GM19099 (cell line): ENCODE data around the gene CRBN.

Source experiments
- POLR2A ChIP-seq: IDR thresholded peaks from 3 replicates; pipeline ENCODE4 v1.6.1; 2011; ENCODE audit warnings: low read depth; ENCODE audit not compliant: insufficient read length; ENCODE audit errors: extremely low read depth

Gene CRBN

DNA sequence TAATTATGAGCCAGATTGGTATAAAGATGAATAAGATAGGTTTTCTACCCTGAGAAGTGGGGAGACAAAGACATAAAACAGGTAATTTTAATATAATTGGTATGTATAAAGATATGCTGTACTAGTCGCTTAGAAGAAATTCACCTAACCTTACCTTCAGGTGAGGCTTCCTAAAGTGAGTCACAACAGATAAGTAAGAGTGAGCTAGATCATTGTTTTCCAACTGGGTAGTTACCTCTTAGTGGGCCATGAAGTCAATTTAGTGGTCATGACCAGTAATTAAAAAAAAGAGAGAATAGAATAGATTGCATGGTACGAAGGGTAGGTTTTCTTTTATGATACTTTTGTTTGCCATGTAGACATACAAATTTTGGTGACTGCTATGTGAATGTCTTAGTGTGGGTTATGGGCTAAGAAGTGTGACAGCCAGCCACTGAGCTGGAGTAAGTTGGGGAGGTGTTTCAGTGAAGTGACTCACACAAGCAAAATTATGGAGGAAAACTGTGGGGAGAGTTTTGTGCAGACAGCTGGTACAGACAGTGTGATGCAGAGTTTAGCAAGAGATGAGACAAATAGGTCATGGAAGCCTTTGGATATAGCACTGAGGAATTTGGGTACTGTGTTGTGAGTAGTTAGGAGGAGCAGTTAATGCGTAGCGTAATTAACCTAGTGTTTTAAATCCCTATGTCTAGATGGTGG lies 44.6 kb downstream of the CRBN start:
- no peak for TF ChIP-seq POLR2A

DNA sequence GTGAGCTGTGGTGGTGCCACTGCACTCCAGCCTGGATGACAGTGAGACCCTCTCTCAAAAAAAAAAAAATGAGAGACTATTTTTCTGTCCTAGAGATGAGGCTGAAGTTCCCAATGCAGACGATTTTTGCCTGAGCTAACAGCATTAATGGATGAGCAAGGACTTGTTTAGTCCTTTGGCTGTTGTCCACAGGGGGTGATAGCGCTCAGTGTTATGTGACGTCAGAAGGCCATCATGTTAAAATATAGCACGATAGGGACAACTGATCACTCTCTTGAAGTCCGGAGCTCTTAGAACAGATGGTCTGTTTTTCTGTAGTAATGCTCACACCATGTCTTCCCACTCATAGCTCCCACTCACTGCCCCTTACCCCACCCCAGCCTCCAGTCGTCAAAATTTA lies 46.0 kb downstream of the CRBN start:
- no peak for TF ChIP-seq POLR2A

DNA sequence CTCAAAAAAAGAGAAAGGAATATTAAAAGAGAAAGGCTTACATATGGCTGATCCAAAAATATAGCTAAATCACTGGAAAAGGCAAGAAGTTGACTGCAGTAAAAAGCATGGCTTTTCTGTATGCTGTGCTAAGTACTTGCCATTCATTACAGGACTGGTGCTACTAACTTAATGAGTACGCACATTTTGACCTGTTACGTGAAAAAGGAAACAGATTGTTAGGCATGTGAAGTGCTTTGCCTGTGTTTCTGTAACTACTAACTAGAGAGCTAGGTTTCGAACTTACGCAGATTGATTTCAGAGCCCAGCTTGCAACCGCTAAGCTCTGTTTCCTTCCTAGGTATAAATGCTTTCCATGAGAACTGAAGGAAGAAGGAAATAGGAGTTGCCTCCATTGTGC lies 49.9 kb downstream of the CRBN start:
- TF ChIP-seq POLR2A = no peak

DNA sequence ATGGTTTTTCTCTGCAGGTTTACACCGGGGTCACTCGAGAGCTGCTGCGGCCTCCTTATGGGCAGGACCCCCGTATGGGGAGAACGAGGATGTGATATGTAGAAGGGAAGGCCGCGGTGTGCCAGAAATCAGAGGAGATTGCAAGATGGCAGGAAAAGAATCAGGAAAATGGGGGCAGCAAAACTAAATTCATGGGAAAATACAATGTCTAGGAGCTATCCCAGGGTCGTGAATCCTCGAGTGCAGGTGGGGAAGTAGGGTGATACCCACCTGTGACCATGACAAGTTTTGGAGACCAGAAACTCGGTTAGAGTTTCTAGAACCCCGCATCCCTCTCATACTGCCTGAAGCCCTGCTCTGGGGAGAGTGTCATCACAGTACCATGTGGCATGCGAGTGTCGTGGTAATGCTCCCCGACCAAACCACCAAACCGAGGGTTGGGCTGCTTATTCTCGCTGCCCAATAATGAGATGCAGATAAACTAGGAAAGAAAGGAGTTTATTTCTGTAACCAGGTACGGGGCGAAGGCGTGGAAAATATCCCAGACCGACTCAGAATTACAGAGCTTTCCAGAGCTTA lies 52.0 kb downstream of the CRBN start:
- TF ChIP-seq POLR2A = no peak

DNA sequence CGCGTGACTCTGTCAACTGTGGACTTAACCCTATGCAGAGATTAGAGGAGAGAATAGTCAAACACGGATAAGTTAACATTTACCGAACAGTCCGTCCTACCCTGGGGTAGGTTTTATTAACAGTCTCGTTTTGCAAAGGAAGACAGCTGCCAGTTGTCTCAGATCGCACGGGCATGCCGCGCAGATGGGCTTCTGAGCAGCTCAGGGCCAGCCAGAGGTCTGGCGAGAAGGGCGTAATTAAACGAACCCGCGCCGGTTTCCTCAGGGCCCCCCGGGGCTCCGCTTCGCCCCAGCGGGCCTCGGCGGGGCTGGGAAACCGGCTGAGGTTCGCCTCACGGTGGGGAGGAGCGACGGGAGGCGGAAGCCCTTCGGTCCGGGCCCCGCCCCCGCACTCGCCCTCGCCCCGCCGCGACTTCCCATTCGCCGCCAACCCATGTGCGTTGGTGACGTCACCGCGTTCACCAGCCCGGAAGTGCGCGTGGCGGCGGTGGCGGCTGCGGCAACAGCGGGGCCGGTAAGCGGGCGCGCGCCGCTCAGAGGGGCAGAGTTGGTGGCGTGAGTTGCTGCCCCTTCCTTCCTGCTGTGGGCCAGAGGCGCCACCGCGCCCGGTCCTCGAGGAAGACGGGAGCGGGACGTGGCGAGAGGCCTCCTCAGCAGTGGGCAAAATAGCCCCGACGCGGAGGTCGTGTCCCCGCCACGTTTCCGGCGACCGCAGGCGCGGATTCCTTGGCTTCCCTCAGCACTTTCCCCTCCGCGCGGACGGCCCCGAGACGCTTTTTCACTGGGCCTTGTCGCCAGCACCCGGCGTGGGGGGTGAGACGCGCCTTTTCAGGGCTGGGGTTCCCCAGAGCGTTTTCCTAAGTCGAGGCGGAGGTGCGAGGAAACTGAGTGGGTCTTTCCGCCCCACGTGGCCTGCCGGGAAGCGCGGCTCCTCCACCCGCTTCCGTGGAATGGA lies 52.7 kb downstream of the CRBN start, which contains the start of gene TRNT1:
Gene TRNT1 (plus strand): TSS at position 464 of the 955 bp plus-strand sequence. CDS start 2,101 bp downstream, outside the sequence.
- peak; percentile 89 for TF ChIP-seq POLR2A

DNA sequence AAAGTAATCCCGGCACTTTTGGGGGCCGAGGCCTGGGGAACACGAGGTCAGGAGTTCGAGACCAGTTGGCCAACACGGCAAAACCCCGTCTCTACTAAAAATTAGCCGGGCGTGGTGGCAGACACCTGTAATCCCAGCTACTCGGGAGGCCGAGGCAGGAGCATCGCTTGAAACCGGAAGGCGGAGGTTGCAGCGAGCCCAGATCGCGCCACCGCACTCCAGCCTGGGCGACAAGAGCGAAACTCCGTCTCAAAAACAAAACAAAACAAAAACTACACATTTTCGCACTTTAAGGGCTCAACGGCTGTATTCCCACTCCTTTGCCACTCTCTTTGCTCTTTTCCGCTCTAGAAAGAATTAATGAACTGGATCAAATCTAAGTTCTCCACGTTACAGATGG lies 53.5 kb downstream of the CRBN start:
- TF ChIP-seq POLR2A = no peak

DNA sequence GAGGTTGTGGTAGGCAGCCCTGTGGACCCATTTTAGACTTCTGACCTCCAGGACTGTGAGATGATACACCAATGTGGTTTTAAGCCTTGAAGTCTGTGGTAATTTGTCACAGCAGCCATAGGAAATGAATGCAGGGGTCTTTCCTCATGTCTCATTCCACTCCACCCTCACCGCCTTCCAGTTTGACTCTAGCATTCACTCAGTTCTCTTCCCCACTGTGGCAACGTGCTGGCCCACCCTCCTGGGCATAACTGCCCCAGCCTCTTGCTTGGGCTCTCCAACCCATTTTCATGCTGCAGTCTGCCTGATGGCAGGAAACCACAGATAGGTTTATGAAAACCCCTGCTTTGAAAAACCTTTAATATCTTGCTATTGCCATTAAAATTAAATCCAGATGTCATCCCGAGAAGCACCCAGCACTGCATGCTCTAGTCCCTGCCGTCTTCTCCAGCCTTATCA lies 60.1 kb downstream of the CRBN start:
- no peak for TF ChIP-seq POLR2A

DNA sequence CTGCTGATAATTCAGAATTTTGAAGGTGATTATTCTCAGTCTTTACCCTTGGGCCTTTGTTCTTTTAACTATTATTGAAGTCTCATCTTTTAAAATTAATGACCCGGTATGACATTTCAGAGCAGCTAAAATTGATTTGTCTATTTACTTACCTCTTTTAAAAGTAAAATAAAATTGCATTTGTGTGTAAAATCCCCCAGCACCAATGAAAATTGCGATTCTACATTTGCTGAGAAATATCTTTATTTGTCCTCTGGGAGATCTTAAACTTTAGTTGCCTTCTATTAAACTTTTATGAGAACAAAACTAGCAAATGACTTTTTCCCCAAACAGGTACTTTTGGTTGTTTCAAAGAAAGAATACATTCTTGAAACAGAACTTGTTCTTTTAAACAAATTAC lies 61.8 kb downstream of the CRBN start:
- no peak for TF ChIP-seq POLR2A

DNA sequence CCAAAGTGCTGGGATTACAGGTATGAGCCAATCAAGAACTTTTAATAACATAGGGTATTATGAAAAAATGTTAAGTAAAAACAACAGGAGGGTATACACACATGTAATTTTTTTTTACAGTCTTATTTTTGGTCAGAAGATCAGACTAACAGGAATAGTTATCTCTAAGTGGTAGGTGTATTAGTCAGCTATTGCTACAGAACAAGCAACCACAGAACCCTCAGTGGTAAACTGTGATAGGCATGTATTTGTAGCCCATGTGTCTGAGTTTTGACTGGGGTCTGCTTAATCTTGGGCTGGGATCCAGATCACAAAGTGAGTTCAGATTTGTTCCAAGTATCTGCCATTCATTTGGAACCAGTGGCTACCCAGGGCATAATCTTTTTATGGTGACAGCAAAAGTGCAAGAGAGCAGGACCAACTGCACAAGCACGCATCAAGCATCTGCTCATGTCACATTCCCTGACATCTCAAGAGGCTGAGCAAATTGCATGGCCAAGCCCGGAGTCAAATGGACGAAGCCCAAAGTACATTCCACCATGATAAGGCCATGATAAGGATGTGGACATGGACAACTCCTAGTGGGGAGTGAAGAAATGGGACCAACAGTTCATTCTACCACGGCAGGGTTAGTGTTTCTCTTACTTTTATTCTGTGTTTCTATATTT lies 66.3 kb downstream of the CRBN start:
- TF ChIP-seq POLR2A = no peak

DNA sequence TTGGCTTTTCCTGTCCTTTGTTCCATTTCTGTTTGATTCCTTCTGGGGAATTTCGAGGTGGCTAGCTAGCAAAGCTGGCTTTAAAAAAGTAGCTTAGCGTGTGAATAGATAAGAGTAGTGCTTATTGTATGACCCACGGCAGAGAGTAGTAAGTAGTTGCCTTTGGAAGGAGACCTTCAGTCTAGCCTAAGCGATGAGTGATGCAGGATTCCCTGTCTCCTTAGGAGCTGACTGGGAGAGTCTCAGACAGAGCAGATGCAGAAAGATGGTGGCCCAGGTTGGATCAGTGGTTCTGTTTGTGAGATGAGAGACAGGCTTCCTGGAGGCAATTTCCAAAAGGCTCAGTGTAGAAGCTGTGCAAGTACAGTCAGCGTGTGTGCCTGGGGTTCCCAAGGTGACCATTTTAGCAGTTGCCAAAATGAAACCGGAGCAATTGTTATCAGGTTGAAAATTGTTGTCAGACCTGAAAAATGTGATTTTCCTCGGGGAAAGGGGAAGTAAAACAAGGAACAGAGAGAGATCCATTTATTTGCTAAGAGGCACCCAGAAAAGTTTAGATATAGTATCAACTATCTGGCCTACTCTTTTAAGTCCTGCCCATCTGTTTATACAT lies 68.6 kb downstream of the CRBN start:
- TF ChIP-seq POLR2A = no peak

DNA sequence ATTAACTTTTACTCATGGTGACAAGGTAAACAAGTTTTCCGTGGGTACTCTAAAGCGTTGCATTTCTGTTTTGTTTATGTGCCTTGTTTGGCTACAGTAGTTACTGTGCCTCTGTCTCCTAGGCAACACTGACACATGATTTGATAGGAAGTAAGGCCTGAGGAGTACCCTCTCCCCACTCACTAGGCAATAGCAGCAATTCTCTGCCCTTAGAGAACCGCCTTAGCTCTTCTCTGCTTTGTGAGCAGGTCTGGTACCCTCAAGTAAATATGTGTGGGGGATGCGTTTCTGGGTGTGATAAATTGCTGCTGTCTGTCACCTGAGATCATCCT lies 69.2 kb downstream of the CRBN start, which contains the start of gene IL5RA:
Gene IL5RA (minus strand): TSS at position 76 of the 332 bp plus-strand sequence. CDS start 5,390 bp downstream, outside the sequence.
- no peak for TF ChIP-seq POLR2A

DNA sequence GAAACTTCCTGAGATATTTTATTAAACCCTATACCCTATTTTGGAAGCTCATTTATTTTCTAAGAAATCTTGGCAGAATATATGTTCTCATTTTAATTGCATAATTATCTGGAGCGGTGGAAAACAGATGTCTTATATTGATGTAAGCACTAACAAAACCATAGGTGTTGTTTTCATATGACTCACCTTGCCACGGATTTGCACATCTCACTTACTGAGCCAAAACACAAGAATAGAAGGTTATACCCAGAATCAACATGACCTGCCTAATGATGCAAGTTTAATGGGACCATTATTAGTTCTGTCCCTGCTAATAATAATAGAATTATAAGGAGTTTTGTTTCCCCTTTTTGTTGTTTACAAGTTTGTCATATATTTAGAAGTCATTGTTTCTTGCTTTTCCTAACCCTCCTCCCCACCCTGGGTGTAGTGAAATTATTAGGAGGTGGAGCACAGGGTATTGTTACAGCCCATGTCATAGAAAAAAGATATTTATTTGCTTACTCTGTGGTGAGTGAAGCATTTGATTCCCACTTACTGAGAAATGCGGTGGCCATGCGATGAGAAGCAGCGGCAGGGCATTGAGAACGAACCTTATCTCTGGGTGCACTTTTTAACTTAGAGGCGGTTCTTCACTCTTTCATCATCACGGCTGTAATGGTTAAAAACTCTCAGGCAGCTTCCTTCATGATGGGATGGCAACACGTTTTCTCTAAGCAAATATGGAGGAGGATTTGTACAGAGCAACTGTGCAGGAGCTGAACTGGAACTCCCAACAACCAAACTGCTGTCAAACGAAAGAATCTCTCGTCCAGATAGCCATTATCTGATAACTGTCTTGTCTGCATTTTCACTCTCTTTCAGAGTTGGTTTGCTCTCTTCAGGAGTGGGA lies 69.8 kb downstream of the CRBN start:
- no peak for TF ChIP-seq POLR2A

DNA sequence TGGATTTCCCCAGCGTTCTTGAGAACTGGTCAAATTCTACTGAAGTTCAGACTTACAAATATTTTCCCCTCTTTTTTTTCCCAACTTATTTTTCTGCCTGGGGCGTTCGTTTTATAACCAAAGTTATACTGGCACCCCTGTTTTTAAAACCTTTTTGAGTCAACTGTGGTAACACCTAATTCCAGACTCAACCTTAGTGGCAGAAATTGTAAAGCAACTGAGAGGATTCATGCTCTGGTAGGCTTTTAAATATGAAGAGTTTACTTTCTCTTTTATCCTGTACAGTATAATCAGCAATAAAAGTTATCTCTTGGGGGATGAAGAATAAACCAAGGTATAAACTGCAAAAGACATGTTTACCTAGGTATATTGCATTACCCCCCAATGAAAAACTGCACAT lies 71.6 kb downstream of the CRBN start:
- no peak for TF ChIP-seq POLR2A
